SH-SY5Y (cell line): ENCODE results near the gene CNTNAP5.

ENCODE experiments used
- GATA2 ChIP-seq: IDR thresholded peaks from 2 replicates; pipeline ENCODE4 v1.6.1; 2011; ENCODE audit warnings: mild to moderate bottlenecking, low read depth, low read length
- GATA3 ChIP-seq: IDR thresholded peaks from 2 replicates; pipeline ENCODE4 v1.6.1; 2011; ENCODE audit warnings: low read depth, mild to moderate bottlenecking, low read length, moderate library complexity

DNA sequence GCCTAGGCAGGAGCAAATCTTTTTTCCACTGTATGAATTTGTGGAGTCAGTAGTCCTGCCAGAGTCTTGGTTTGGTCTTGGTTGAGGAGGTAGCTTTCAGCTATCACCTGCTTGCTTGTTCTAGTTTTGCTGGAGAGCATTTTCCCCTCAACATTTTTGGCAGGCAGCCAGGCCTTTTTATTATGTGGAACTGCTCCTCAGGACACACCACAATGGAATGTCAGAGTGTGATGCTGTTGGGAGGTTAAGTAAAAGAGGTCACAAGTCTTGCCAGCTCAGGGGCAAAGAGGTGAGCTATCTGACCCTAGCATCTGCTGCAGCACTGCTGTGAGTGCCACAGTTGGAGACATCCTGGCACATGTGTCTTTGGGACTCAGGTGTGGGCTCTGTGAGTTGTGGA is 258.0 kb downstream of the CNTNAP5 start:
- no peak for TF ChIP-seq GATA2
- TF ChIP-seq GATA3 = no peak
